Effector memory CD4-positive, alpha-beta T cell (primary cell): Measurements from ENCODE around the gene ZFY.
A peak's percentile ranks its signal among the peaks of the same experiment; 100 is the strongest.
"Not testable (repeated sequence)": the region's sequence is repeated elsewhere in the genome, so short reads cannot be mapped to it uniquely, and the experiment has no call there.

Experiments used
- DNase-seq, 3 donors: peaks; one replicate each; pipeline ENCODE4 v3.0.0-alpha.2; 2020
- H3K27ac ChIP-seq: 2 replicates; pipeline ENCODE4 v1.7.0; 2013; ENCODE audit warnings: mild to moderate bottlenecking, low read length, moderate library complexity; ENCODE audit not compliant: insufficient read depth, poor library complexity, severe bottlenecking
- H3K27me3 ChIP-seq: replicated peaks from 2 replicates; pipeline ENCODE4 v1.7.0; 2013; ENCODE audit warnings: mild to moderate bottlenecking, low read length; ENCODE audit not compliant: insufficient read depth, control insufficient read depth, poor library complexity, severe bottlenecking
- H3K36me3 ChIP-seq: 2 replicates; pipeline ENCODE4 v1.7.0; 2013; ENCODE audit warnings: mild to moderate bottlenecking, low read length, moderate library complexity; ENCODE audit not compliant: control insufficient read depth, insufficient read depth
- H3K4me1 ChIP-seq: 2 replicates; pipeline ENCODE4 v1.7.0; 2013; ENCODE audit warnings: low read length, mild to moderate bottlenecking; ENCODE audit not compliant: control insufficient read depth, insufficient read depth, poor library complexity, severe bottlenecking
- H3K4me3 ChIP-seq: 2 replicates; pipeline ENCODE4 v1.7.0; 2013; ENCODE audit warnings: low read length, low read depth, mild to moderate bottlenecking; ENCODE audit not compliant: insufficient read depth, poor library complexity, severe bottlenecking
- H3K9me3 ChIP-seq: 2 replicates; pipeline ENCODE4 v1.7.0; 2013; ENCODE audit warnings: mild to moderate bottlenecking, low read length, moderate library complexity; ENCODE audit not compliant: control insufficient read depth

ZFY gene

DNA sequence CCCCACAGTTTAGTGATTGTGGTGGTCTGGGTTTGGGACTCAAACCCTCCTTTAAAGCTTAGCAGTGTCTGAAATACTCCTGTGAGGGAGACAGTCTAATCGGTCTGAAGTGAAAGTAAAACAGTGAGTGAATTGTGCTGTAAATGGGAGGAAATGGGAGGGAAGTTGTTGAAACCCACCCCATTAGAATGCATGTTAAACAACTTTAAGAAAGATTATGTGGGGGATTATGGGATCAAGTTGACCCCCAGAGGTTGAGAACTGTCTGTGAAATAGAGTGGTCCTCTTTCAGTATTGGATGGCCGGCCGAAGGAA is 68.3 kb downstream of the ZFY start:
- Histone ChIP-seq H3K27me3 (no peaks in the 10 kb centered on the region), H3K9me3 (no peaks in the 10 kb centered on the region), H3K4me3 (peak overlapping the region; percentile 49), H3K27ac (peak overlapping the region; percentile 65), H3K36me3 (no peaks in the 10 kb centered on the region), H3K4me1 (no peaks in the 10 kb centered on the region)
- no peak for DNase-seq

- Histone ChIP-seq H3K36me3 (no peaks in the 10 kb centered on the region), H3K4me3 (peak overlapping the region; percentile 49), H3K9me3 (no peaks in the 10 kb centered on the region), H3K27ac (peak overlapping the region; percentile 65), H3K27me3 (no peaks in the 10 kb centered on the region), H3K4me1 (no peaks in the 10 kb centered on the region)
- peak in 1 of 3 donors; percentile 2 for DNase-seq
Observed at GRCh38 chrY:3003846-3004245, 68.7 kb downstream of the ZFY start.

- H3K4me3 ChIP-seq, H3K4me1 ChIP-seq, H3K9me3 ChIP-seq, DNase-seq, H3K27me3 ChIP-seq, H3K27ac ChIP-seq, H3K36me3 ChIP-seq: not testable (repeated sequence)
Observed at GRCh38 chrY:3006031-3006430, 70.8 kb downstream of the ZFY start.

DNA sequence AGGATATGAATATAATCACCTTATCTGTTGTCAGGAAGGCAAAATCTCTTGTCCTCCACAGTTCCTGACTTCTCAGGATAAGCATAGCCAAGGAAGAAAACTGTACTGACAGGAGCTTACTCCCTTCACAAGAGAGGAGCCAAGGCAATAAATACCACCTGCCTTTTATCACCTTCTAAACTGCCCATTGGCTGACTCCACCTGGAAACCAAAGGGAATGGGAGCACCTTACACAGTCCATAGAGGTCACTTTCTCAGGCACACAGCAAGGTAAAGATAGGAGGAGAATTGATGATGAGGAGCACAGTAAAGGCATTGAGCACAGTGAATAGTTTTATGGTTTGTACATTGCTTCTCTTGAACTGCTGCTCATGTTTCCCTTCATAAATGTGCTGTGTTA is 72.8 kb downstream of the ZFY start:
- Histone ChIP-seq H3K36me3 (no peaks in the 10 kb centered on the region), H3K27ac (no peak overlapping the region), H3K9me3 (no peaks in the 10 kb centered on the region), H3K4me3 (no peak overlapping the region), H3K4me1 (no peaks in the 10 kb centered on the region), H3K27me3 (no peaks in the 10 kb centered on the region)
- no peak for DNase-seq

DNA sequence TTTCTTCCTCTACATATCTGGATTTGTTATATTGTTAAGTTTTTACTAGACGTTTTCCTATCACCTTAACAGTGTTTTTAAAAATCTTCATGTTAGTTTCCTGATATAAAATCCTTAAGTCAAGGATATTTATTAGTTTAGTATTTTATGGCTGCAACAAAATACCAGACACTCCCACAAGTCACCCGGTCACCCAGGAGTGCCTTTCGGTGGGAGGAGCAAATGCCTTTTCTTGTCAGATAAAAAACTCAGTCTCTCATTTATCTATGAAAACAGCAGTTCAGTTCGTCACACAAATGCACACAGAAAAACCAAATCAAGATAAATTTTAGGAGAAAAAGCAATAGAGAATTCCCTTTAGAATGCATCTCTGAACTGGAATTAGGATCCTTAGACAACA is 77.0 kb downstream of the ZFY start:
- H3K4me1 ChIP-seq, result no peaks in the 10 kb centered on the region
- no peak for DNase-seq
- H3K27ac ChIP-seq, result no peak overlapping the region
- H3K27me3 ChIP-seq, result no peaks in the 10 kb centered on the region
- no peak overlapping the region for H3K4me3 ChIP-seq
- H3K36me3 ChIP-seq, result no peaks in the 10 kb centered on the region
- no peaks in the 10 kb centered on the region for H3K9me3 ChIP-seq

DNA sequence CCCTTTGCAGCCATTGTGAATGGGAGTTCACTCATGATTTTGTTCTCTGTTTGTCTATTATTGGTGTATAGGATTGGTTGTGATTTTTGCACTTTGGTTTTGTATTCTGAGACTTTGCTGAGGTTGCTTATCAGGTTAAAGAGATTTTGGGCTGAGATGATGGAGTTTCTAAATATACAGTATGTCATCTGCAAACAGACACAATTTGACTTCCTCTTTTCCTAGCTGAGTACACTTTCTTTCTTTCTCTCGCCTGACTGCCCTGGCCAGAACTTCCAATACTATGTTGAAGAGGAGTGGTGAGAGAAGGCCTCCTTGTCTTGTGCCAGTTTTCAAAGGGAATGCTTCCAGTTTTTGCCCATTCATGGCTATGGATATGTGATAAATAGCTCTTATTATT is 81.4 kb downstream of the ZFY start:
- no peak for DNase-seq
- H3K27ac ChIP-seq, result no peak overlapping the region
- H3K4me1 ChIP-seq, result no peaks in the 10 kb centered on the region
- H3K4me3 ChIP-seq, result no peak overlapping the region
- no peaks in the 10 kb centered on the region for H3K36me3 ChIP-seq
- H3K27me3 ChIP-seq, result no peaks in the 10 kb centered on the region
- H3K9me3 ChIP-seq, result no peaks in the 10 kb centered on the region

- Histone ChIP-seq H3K27me3 (no peaks in the 10 kb centered on the region), H3K4me3 (no peak overlapping the region), H3K27ac (no peak overlapping the region), H3K9me3 (no peaks in the 10 kb centered on the region), H3K36me3 (no peaks in the 10 kb centered on the region), H3K4me1 (no peaks in the 10 kb centered on the region)
- no peak for DNase-seq
Observed at GRCh38 chrY:3018546-3018945, 83.4 kb downstream of the ZFY start.

DNA sequence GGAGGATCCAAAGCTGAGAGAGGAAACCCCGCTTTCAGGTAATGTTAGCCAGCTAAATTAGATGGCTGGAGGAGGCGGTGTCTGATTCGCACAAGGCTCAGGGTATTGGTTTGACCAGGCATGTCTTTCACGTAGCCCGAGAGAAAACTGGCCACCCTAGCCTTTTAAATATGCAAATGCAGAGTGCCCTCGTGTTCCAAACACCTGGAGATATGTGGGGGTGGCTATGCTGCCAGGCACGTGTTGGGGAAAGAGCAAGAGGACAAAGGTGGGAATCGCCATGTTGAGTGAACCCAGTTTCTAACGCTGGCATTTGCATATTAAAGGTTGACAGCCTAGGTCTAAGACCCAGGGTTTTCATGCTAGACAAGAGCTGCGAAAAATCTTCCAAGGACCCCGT is 84.4 kb downstream of the ZFY start:
- no peaks in the 10 kb centered on the region for H3K27me3 ChIP-seq
- H3K36me3 ChIP-seq, result no peaks in the 10 kb centered on the region
- H3K27ac ChIP-seq, result no peak overlapping the region
- H3K4me1 ChIP-seq, result no peaks in the 10 kb centered on the region
- H3K4me3 ChIP-seq, result no peak overlapping the region
- H3K9me3 ChIP-seq, result no peaks in the 10 kb centered on the region
- DNase-seq, result no peak

GRCh38 chrY:3021176-3021575 is 86.0 kb downstream of the ZFY start:
- Histone ChIP-seq H3K36me3 (no peaks in the 10 kb centered on the region), H3K27me3 (no peaks in the 10 kb centered on the region), H3K4me1 (no peaks in the 10 kb centered on the region), H3K4me3 (no peak overlapping the region), H3K9me3 (no peaks in the 10 kb centered on the region), H3K27ac (no peak overlapping the region)
- DNase-seq, result no peak

GRCh38 chrY:3023606-3024005 is 88.4 kb downstream of the ZFY start:
- no peaks in the 10 kb centered on the region for H3K9me3 ChIP-seq
- H3K27me3 ChIP-seq, result no peaks in the 10 kb centered on the region
- H3K27ac ChIP-seq, result no peak overlapping the region
- no peak overlapping the region for H3K4me3 ChIP-seq
- no peaks in the 10 kb centered on the region for H3K4me1 ChIP-seq
- H3K36me3 ChIP-seq, result no peaks in the 10 kb centered on the region
- no peak for DNase-seq

DNA sequence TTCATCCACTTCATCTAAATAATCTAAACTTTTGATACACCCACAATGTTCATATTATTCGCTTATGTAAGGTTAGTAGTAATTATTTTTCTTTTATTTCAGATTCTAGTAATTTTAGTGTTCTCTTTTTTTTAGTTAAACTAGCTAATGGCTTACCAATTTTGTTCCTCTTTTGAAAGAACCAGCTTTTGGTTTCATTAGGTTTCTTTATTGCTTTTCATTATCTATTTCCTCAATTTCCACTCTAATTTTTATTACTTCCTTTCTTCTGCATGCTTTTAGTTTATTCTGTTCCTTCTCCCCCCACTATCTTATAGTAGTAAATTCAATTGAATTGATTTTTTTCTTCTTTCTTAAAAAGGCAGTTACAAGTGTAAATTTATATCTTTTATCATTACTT is 90.2 kb downstream of the ZFY start:
- H3K4me3 ChIP-seq, result no peak overlapping the region
- no peak overlapping the region for H3K27ac ChIP-seq
- H3K9me3 ChIP-seq, result no peaks in the 10 kb centered on the region
- DNase-seq, result no peak
- H3K36me3 ChIP-seq, result no peaks in the 10 kb centered on the region
- no peaks in the 10 kb centered on the region for H3K4me1 ChIP-seq
- no peaks in the 10 kb centered on the region for H3K27me3 ChIP-seq
